PFSK-1 (cell line): ENCODE results near the gene LIX1.

ENCODE experiments used
- POLR2AphosphoS5 ChIP-seq: IDR thresholded peaks from 2 replicates; pipeline ENCODE4 v1.6.1; 2012; ENCODE audit warnings: low read depth, mild to moderate bottlenecking, control low read depth, low read length, moderate library complexity
- TF ChIP-seq, protein P1 (sequence below), 2 experiments: IDR thresholded peaks; 2 replicates each; pipeline versions ENCODE4 v1.6.1 to v1.8.0; 2011 to 2012; ENCODE audit warnings: low read depth in 2 of 2, low read length in 2 of 2, control low read depth in 1 of 2, inconsistent platforms in 1 of 2, mild to moderate bottlenecking in 1 of 2, moderate library complexity in 1 of 2; ENCODE audit not compliant: insufficient read depth in 1 of 2

- TF ChIP-seq, protein P1, sequence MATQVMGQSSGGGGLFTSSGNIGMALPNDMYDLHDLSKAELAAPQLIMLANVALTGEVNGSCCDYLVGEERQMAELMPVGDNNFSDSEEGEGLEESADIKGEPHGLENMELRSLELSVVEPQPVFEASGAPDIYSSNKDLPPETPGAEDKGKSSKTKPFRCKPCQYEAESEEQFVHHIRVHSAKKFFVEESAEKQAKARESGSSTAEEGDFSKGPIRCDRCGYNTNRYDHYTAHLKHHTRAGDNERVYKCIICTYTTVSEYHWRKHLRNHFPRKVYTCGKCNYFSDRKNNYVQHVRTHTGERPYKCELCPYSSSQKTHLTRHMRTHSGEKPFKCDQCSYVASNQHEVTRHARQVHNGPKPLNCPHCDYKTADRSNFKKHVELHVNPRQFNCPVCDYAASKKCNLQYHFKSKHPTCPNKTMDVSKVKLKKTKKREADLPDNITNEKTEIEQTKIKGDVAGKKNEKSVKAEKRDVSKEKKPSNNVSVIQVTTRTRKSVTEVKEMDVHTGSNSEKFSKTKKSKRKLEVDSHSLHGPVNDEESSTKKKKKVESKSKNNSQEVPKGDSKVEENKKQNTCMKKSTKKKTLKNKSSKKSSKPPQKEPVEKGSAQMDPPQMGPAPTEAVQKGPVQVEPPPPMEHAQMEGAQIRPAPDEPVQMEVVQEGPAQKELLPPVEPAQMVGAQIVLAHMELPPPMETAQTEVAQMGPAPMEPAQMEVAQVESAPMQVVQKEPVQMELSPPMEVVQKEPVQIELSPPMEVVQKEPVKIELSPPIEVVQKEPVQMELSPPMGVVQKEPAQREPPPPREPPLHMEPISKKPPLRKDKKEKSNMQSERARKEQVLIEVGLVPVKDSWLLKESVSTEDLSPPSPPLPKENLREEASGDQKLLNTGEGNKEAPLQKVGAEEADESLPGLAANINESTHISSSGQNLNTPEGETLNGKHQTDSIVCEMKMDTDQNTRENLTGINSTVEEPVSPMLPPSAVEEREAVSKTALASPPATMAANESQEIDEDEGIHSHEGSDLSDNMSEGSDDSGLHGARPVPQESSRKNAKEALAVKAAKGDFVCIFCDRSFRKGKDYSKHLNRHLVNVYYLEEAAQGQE (IDR thresholded peaks at IDR 0.05; ENCODE audit: insufficient read depth in 1 of 2, low read depth in 2 of 2, low read length in 2 of 2), result no peak
- TF ChIP-seq POLR2AphosphoS5, result no peak
These were observed 8.0 kb upstream of the LIX1 start for GRCh38 chr5:97150401-97150800.
